Lower lobe of right lung (tissue), 2 donors: ENCODE results near the gene ANKRD13C. TPM values are rescaled to one million over a fixed set of nuclear protein-coding genes. Genes with fewer than 3 reads are reported as not detected.

Experiments used
- ATAC-seq, 2 donors: fragments of 200-7000 bp; cut with Tn5 transposase; one replicate each; pipeline ENCODE4 v1.9.1; 2020 to 2022; ENCODE audit warnings: mild to moderate bottlenecking in 2 of 2, moderate library complexity in 2 of 2
- DNase-seq: peaks from one replicate; pipeline ENCODE4 v3.0.0-alpha.2; 2020
- H3K27ac ChIP-seq: fragments of 200-600 bp; one replicate; pipeline ENCODE4 v1.8.0; 2022
- H3K27me3 ChIP-seq: fragments of 200-600 bp; one replicate; pipeline ENCODE4 v1.8.0; 2022; ENCODE audit warnings: low read depth
- H3K36me3 ChIP-seq: fragments of 200-600 bp; one replicate; pipeline ENCODE4 v1.8.0; 2022; ENCODE audit warnings: mild to moderate bottlenecking
- H3K4me1 ChIP-seq: fragments of 200-600 bp; one replicate; pipeline ENCODE4 v1.8.0; 2022
- H3K4me3 ChIP-seq: fragments of 200-600 bp; one replicate; pipeline ENCODE4 v1.8.0; 2022; ENCODE audit warnings: mild to moderate bottlenecking
- H3K9me3 ChIP-seq: fragments of 200-600 bp; one replicate; pipeline ENCODE4 v1.8.0; 2022
- intact Hi-C: fragments of 100-400 bp; cut with DNase I; formaldehyde crosslinking; loops from one replicate; pipeline ENCODE4 v1.11.0; 2022
- total RNA-seq: library from RNA; stranded (reverse); fragmentation: NEBNext Ultra II Directional; extraction: Animal tissue kit (Norgen Biotek cat#: 25700); gene quantifications from one replicate; pipeline ENCODE4 v1.2.1, GENCODE V29; 2021
- TF ChIP-seq, protein P1 (sequence below): fragments of 200-600 bp; IDR thresholded peaks from one replicate; pipeline ENCODE4 v1.8.0; 2022; ENCODE audit warnings: antibody characterized with exemption, mild to moderate bottlenecking
- donor health status: DM: no; HTN: yes; CAD: no; lungs with severe emphysema.

The ANKRD13C gene
- total RNA-seq, 1 donor from 2014 or later: 18.0 TPM

DNA sequence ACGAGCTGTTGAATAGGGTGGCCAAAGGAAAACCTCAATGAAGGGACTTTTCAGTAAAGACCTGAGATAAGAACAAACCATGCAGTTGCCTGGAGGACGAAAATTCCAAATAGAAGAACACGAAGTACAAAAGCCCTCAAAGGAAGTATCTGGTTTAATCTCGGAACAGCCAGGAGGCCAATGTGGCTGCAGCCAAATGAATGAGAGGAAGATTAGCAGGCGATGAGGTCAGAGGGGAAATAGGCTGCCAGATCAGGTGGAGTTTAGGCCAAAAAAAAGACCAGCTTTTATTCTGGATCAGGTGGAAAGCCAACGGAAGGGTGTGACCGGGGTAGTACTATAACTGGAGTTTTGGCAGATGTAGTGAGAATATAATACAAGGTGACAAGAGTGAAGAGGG is 89.7 kb downstream of the ANKRD13C start:
- H3K4me1 ChIP-seq: no peaks in the 10 kb centered on the region
- TF ChIP-seq, protein P1, sequence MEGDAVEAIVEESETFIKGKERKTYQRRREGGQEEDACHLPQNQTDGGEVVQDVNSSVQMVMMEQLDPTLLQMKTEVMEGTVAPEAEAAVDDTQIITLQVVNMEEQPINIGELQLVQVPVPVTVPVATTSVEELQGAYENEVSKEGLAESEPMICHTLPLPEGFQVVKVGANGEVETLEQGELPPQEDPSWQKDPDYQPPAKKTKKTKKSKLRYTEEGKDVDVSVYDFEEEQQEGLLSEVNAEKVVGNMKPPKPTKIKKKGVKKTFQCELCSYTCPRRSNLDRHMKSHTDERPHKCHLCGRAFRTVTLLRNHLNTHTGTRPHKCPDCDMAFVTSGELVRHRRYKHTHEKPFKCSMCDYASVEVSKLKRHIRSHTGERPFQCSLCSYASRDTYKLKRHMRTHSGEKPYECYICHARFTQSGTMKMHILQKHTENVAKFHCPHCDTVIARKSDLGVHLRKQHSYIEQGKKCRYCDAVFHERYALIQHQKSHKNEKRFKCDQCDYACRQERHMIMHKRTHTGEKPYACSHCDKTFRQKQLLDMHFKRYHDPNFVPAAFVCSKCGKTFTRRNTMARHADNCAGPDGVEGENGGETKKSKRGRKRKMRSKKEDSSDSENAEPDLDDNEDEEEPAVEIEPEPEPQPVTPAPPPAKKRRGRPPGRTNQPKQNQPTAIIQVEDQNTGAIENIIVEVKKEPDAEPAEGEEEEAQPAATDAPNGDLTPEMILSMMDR: no peak
- no peak overlapping the region for H3K4me3 ChIP-seq
- H3K36me3 ChIP-seq: peaks cover 41% of the 10 kb centered on the region
- no peaks in the 10 kb centered on the region for H3K27me3 ChIP-seq
- H3K27ac ChIP-seq: no peak overlapping the region
- ATAC-seq (no peak), DNase-seq (no peak)
- no peaks in the 10 kb centered on the region for H3K9me3 ChIP-seq
- intact Hi-C loops: no loop called here

DNA sequence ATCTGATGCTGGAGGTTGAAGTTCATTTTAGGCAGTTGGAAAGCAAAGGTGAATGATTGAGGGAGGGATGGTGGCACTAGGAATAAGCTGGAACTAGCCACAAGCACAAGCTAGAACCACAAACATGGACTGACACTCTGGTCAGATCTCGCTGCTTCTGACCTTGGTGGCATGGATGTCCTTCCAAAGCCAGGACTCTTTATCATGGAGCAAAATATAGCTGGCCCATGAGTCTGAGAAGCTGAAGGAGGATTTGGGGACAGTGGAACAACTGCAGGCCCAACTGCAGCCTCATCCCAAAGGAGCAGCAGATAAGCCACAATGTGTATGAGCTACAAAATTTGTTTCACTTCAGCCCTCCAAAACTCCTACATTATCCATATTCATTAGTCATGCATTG is 97.9 kb downstream of the ANKRD13C start:
- TF ChIP-seq, protein P1: no peak
- DNase-seq: no peak

DNA sequence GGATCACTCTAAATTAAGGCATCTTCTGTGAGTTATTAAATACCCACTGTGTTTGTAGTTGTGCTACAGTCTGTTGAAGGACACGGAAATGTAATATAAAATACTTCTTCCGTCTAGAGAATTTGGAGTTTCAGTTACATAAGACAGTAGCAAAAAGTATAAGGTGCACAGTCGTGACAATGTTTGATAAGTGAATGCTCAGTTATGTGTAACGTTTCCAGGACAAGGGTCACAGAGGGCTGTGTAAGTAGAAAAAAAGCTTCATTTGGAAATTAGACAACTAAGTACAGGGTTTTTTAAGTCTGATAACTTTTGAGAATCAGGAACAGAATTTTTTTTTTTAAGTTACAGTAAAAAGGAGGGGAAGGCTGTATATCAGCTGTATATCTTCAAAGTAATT is 105.8 kb downstream of the ANKRD13C start:
- H3K36me3 ChIP-seq: peaks cover 100% of the 10 kb centered on the region

More for the DNA sequence above, 97.9 kb downstream of the ANKRD13C start:
- no peak for ATAC-seq
- Histone ChIP-seq H3K27me3 (no peaks in the 10 kb centered on the region), H3K4me1 (no peaks in the 10 kb centered on the region), H3K36me3 (peaks cover 30% of the 10 kb centered on the region), H3K27ac (no peak overlapping the region), H3K4me3 (no peak overlapping the region), H3K9me3 (no peaks in the 10 kb centered on the region)
- intact Hi-C loops: no loop called here

DNA sequence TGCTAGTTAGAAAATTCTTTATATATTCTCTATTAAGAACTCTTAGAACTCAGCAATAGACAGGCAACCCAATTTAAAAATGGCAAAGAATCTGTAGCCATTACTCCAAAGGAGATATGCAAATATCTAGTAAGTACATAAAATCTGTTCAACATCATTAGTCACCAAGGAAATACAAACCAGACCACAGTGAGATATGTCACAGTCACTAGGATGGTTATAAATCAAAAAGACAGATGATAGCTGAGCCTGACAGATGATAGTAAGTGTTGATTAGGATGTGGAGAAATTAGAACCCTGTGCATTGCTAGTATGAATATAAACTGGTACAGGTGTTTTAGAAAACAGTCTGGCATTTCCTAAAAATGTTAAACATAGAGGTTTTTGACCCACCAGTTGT is 106.8 kb downstream of the ANKRD13C start:
- DNase-seq (no peak), ATAC-seq (no peak)
- Histone ChIP-seq H3K36me3 (peaks cover 100% of the 10 kb centered on the region), H3K9me3 (no peaks in the 10 kb centered on the region), H3K27me3 (no peaks in the 10 kb centered on the region), H3K4me1 (no peaks in the 10 kb centered on the region), H3K27ac (no peak overlapping the region), H3K4me3 (no peak overlapping the region)
- TF ChIP-seq, protein P1: no peak
- intact Hi-C loops: no loop called here

More for the DNA sequence above, 105.8 kb downstream of the ANKRD13C start:
- no peak overlapping the region for H3K27ac ChIP-seq
- TF ChIP-seq, protein P1: no peak
- no peak for DNase-seq
- no peak overlapping the region for H3K4me3 ChIP-seq
- no peaks in the 10 kb centered on the region for H3K9me3 ChIP-seq
- no peak for ATAC-seq
- intact Hi-C loops: no loop called here
- H3K4me1 ChIP-seq: no peaks in the 10 kb centered on the region
- H3K27me3 ChIP-seq: no peaks in the 10 kb centered on the region

DNA sequence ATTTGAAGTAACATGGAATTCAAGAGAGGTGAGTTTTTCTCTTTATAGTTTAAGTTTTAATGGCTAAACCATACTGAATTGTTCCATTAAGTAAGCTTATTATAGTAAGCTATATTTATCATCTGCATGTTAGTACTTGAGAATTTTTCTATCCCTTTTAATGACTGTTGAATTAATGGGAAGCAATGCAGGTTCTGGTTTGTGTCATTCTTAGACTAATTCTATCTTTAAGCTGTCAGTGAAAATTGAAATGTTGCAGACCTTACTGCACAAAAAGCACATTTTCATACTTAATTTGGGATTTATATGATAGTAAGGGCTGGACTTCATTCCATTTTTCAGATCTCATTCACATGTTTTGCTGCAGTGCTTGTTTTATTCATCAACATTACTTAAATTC is 107.4 kb downstream of the ANKRD13C start:
- TF ChIP-seq, protein P1: no peak
- no peak for DNase-seq
- H3K4me1 ChIP-seq: no peaks in the 10 kb centered on the region
- peaks cover 100% of the 10 kb centered on the region for H3K36me3 ChIP-seq
- no peak overlapping the region for H3K4me3 ChIP-seq
- H3K27me3 ChIP-seq: no peaks in the 10 kb centered on the region
- no peaks in the 10 kb centered on the region for H3K9me3 ChIP-seq
- H3K27ac ChIP-seq: no peak overlapping the region
- no peak for ATAC-seq
- intact Hi-C loops: no loop called here

DNA sequence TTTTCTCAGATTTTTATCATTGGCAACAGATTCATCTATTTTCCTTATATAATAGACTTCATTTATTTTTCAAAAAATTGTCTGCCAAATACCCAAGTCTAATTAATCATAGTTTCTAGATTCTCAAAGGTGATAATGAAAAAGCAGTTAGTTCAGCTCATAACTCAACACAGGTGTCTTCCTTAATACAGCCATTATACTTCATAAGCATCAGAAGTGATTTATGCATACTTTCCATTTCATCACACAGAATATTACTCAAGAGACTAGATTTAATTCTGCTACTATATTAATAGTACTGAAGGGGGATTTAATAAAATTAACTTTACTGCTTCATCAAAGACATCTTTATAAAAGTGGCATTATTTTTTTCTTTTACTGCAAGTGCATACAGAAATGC is 114.6 kb downstream of the ANKRD13C start:
- Histone ChIP-seq H3K4me1 (no peaks in the 10 kb centered on the region), H3K4me3 (no peak overlapping the region), H3K36me3 (peaks cover 100% of the 10 kb centered on the region), H3K27ac (no peak overlapping the region), H3K27me3 (no peaks in the 10 kb centered on the region), H3K9me3 (no peaks in the 10 kb centered on the region)
- TF ChIP-seq, protein P1: no peak
- ATAC-seq: no peak
- intact Hi-C loops: no loop called here
- DNase-seq: no peak
